Natural killer cell treated with Interleukin-12 subunit alpha and Interleukin-12 subunit beta and Interleukin-15 and Interleukin-18, amount 100 ng/mL, for 72 hours (primary cell): Measurements from ENCODE around the gene INSIG1. TPM values are rescaled to one million over a fixed set of nuclear protein-coding genes. Genes with fewer than 3 reads are reported as not detected.

Experiments
- ATAC-seq, 2 donors: fragments of 150-1000 bp; cut with Tn5 transposase in 1 of 2; sonication (Bioruptor Pico), chemical (Tn5 transposase) in 1 of 2; 2 replicates each; pipeline ENCODE4 v1.10.0; 2021
- DNase-seq: peaks from one replicate; pipeline ENCODE4 v3.0.0; 2022; ENCODE audit warnings: low spot score
- H3K27ac Mint-ChIP-seq, 2 donors: 1 replicate in 1 of 2; 2 replicates in 1 of 2; pipeline ENCODE4 v1.8.0; 2022; ENCODE audit warnings: mixed read lengths in 2 of 2, mild to moderate bottlenecking in 1 of 2, moderate library complexity in 1 of 2
- H3K27me3 Mint-ChIP-seq, 2 donors: 1 replicate in 1 of 2; 2 replicates in 1 of 2; pipeline ENCODE4 v1.8.0; 2022; ENCODE audit warnings: mixed read lengths in 2 of 2
- H3K36me3 Mint-ChIP-seq: one replicate; pipeline ENCODE4 v1.8.0; 2022; ENCODE audit warnings: mixed read lengths
- H3K4me1 Mint-ChIP-seq, 2 donors: 1 replicate in 1 of 2; 2 replicates in 1 of 2; pipeline ENCODE4 v1.8.0; 2022; ENCODE audit warnings: low read depth in 2 of 2, mixed read lengths in 2 of 2, mild to moderate bottlenecking in 1 of 2
- H3K4me3 Mint-ChIP-seq: one replicate; pipeline ENCODE4 v1.8.0; 2022; ENCODE audit warnings: mixed read lengths
- H3K9me3 Mint-ChIP-seq: 2 replicates; pipeline ENCODE4 v1.8.0; 2022; ENCODE audit warnings: mixed read lengths
- total RNA-seq, 2 donors: library from RNA; stranded (reverse); gene quantifications; one replicate each; pipeline ENCODE4 v1.2.3, GENCODE V29; 2022

Gene INSIG1
- total RNA-seq, 2 donors from 2014 or later = 88.1 to 120 TPM

DNA sequence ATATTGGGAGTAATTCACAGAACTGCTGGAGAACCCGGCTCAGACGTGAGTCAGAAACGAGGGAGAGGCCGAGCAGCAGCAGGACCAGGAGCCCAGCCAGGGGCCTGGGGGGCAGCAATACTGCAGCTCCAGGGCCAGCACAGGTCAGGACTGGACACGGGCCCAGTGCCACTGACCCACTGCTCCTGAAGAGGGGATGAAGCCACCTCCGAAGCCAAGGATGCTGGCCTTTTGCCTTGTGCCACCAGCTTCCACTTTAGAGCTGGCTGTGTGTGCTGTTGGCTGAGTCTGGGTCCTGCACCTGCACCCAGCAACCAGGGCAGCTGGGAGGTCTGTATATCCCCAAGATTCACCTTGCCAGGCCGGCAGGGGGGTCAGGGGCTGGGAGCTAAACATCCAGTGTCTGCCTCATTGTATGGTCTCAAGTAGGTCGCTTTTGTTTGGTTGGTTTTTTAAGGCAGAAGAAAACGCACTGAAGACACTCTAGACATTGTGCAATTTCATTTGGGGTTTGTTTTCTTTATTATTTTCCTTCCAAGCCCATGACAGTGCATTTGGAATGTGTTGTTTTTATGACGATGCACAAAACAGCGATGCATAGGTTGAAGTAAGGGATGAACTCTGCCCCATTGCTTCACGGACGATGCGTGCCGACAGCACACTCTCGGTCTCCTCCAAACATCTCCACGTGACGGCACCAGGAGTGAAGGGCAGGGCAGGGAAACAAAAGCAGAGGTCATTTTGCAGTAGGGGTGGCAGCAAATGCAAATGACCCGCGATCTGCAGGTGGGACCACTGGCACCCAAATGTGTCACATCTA lies 27.7 kb upstream of the INSIG1 start:
- H3K27ac Mint-ChIP-seq = no peak overlapping the region

DNA sequence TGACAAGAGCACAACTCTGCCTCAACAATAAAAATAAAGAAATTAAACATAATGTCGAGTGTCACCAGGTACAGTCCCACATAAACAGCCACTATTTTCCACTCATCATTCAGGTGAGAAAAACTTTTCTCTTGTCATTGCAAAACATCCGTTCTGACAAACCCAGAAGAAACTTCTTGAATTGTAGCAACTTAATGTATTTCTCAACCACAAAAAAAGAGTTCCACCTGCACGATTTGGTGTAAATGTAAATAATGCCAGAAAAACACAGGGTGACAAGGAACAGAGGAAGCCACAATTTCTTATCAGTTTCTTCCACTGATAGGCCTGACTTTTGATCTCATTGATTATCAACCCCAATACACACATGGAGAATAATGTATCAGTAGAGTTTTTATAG lies 26.8 kb upstream of the INSIG1 start:
- DNase-seq (no peak), ATAC-seq (no peak)
- H3K36me3 Mint-ChIP-seq = no peaks in the 10 kb centered on the region
- H3K4me3 Mint-ChIP-seq = no peak overlapping the region
- H3K9me3 Mint-ChIP-seq = no peaks in the 10 kb centered on the region
- no peaks in the 10 kb centered on the region for H3K27me3 Mint-ChIP-seq
- no peaks in the 10 kb centered on the region for H3K4me1 Mint-ChIP-seq
- H3K27ac Mint-ChIP-seq = no peak overlapping the region

More for the DNA sequence above, 27.7 kb upstream of the INSIG1 start:
- H3K36me3 Mint-ChIP-seq = no peaks in the 10 kb centered on the region
- no peak for DNase-seq
- H3K27me3 Mint-ChIP-seq = no peaks in the 10 kb centered on the region
- no peak for ATAC-seq
- no peaks in the 10 kb centered on the region for H3K4me1 Mint-ChIP-seq
- H3K4me3 Mint-ChIP-seq = no peak overlapping the region
- H3K9me3 Mint-ChIP-seq = no peaks in the 10 kb centered on the region

DNA sequence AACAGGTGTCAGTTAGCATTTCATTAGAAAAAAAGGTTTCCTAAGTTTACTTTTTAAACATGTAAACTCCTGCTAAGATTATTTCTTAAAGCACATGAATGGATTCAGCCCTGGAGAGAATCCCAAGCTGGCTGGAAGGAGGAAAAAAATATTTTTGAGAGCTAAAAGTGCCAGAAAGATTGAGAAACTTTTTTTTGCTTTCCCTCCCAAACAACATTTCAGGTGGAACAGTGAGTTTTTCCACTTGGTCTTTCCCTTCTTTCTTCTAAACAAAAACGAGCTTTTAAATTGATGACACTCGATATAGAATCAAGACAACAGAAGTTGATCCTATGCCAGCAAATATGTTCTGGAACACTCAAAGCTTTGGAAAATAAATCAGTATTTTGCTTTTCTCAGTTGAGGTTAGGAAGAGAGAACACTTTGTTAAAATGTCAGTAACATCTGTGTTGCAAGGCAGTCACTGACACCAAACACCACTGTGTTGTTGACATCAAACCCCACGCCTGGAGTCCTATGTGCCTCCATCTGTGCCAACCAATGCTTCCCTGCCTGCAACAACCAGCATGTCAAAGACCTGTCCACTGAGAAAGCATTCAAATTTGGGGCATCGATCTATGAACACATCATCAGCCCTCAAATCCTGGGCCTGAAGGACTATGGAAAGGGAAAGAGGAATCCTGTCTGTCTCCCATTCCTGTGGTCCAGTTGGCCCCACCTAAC lies 22.9 kb upstream of the INSIG1 start:
- Mint-ChIP-seq H3K36me3 (no peaks in the 10 kb centered on the region), H3K4me3 (no peak overlapping the region), H3K4me1 (peaks cover 0 to 12% of the 10 kb centered on the region in 2 donors), H3K9me3 (no peaks in the 10 kb centered on the region), H3K27ac (no peak overlapping the region), H3K27me3 (peaks cover 7% of the 10 kb centered on the region in 2 donors)
- ATAC-seq = no peak
- DNase-seq = no peak

DNA sequence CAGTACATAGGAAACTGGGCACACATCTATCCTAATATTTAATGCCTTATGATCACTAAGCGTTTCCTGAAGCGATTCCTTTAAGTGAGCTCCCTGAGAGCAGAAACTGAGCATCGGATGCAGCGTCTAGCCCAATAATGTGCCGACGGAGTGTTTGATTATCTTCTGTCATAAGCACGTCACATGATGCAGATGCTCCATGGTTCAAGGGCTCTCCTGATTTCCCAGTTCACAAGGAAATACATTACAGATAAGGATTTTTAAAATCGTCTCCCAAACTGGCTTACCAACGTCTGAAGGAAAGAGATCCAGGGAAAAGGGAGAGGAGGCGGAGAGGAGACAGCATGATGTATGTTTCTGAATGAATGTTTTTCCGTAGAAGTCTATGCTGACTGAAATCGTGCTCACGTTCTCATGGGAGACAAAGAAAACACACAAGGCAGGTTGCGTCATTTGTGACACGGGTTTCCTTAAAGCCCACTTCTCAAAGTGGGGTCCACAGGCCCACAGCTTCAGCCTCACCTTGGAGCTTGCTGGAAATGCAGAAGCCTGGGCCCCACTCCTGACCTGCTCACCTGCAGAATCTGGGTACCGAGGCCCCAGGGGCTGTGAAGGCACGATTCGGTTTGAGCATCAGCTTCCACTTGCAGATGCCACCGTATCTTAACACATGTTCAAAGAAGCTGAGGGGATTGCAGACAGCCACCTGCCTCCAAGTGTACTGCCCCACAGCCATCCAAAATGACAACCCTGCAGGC lies 21.5 kb upstream of the INSIG1 start:
- Mint-ChIP-seq H3K27ac (no peak overlapping the region), H3K9me3 (no peaks in the 10 kb centered on the region), H3K27me3 (peaks cover 16 to 19% of the 10 kb centered on the region in 2 donors), H3K36me3 (no peaks in the 10 kb centered on the region), H3K4me1 (peaks cover 0 to 19% of the 10 kb centered on the region in 2 donors), H3K4me3 (no peak overlapping the region)
- ATAC-seq (no peak), DNase-seq (no peak)

DNA sequence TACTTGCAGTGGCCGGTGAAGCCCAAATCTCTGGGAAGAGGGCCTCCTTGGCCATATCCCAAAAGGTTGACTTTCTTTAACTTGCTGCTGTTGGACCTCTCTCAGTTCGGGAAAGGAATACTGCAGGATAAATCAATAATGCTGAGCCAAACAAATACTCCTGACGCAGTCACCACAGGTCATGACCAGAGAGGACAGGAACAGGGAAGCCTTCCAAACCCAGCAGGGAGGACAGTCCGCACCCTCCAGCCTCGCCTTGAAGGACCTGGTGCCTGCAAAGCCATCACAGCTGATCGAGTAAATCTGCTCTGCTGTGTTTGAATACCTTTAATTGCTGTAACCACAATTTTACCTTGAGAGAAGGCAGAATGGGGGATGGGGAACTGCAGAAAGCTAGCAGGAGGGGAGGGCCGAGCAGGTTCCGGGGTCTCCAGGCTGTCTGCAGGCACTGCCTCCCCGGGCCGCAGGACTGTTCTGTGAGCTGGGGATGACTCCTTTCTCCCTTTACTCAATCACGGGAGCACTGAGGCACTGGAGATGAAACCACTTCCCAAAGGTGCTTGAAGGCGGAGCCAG lies 20.8 kb upstream of the INSIG1 start:
- no peak overlapping the region for H3K27ac Mint-ChIP-seq
- H3K9me3 Mint-ChIP-seq = no peaks in the 10 kb centered on the region
- H3K36me3 Mint-ChIP-seq = no peaks in the 10 kb centered on the region
- ATAC-seq (no peak), DNase-seq (no peak)
- H3K4me3 Mint-ChIP-seq = no peak overlapping the region
- H3K4me1 Mint-ChIP-seq = peaks cover 0 to 19% of the 10 kb centered on the region in 2 donors
- peaks cover 16 to 20% of the 10 kb centered on the region in 2 donors for H3K27me3 Mint-ChIP-seq

GRCh38 chr7:155277385-155277994 lies 20.2 kb upstream of the INSIG1 start:
- H3K27ac Mint-ChIP-seq = no peak overlapping the region
- peak in 1 of 2 donors; percentile 81 for ATAC-seq
- H3K36me3 Mint-ChIP-seq = no peaks in the 10 kb centered on the region
- H3K4me3 Mint-ChIP-seq = peak overlapping the region; percentile 7
- no peak for DNase-seq
- peaks cover 16 to 20% of the 10 kb centered on the region in 2 donors for H3K27me3 Mint-ChIP-seq
- no peaks in the 10 kb centered on the region for H3K9me3 Mint-ChIP-seq
- peaks cover 0 to 21% of the 10 kb centered on the region in 2 donors for H3K4me1 Mint-ChIP-seq

DNA sequence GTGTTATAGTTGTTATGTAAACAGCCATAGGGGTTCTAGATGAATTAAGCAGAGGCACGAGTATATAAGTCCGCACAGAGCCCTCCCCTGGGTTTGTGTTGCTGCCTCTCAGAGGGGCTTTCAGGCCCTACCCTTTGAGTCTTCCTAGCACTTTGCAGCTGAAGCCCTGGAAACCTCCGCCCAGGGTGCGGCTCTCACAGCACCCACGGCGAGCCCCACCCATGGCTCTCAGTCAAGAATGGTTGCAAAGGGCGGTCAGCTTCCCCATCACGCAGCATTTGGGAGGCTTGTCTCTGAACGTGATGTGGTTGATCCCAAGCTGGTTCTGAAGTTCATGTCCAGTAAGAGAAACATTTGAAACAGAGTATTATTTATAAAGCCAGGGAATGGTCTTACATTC lies 18.8 kb upstream of the INSIG1 start:
- Mint-ChIP-seq H3K36me3 (no peaks in the 10 kb centered on the region), H3K27ac (no peak overlapping the region), H3K27me3 (peaks cover 16 to 20% of the 10 kb centered on the region in 2 donors), H3K9me3 (no peaks in the 10 kb centered on the region), H3K4me1 (peaks cover 8 to 32% of the 10 kb centered on the region in 2 donors), H3K4me3 (peak overlapping the region; percentile 7)
- ATAC-seq (no peak), DNase-seq (no peak)

- Mint-ChIP-seq H3K27ac (no peak overlapping the region), H3K9me3 (no peaks in the 10 kb centered on the region), H3K4me1 (peaks cover 12 to 35% of the 10 kb centered on the region in 2 donors), H3K27me3 (peaks cover 20% of the 10 kb centered on the region in 2 donors), H3K36me3 (no peaks in the 10 kb centered on the region), H3K4me3 (no peak overlapping the region)
- DNase-seq = no peak
- no peak for ATAC-seq
Measured at GRCh38 chr7:155279787-155280445, 17.8 kb upstream of the INSIG1 start.

DNA sequence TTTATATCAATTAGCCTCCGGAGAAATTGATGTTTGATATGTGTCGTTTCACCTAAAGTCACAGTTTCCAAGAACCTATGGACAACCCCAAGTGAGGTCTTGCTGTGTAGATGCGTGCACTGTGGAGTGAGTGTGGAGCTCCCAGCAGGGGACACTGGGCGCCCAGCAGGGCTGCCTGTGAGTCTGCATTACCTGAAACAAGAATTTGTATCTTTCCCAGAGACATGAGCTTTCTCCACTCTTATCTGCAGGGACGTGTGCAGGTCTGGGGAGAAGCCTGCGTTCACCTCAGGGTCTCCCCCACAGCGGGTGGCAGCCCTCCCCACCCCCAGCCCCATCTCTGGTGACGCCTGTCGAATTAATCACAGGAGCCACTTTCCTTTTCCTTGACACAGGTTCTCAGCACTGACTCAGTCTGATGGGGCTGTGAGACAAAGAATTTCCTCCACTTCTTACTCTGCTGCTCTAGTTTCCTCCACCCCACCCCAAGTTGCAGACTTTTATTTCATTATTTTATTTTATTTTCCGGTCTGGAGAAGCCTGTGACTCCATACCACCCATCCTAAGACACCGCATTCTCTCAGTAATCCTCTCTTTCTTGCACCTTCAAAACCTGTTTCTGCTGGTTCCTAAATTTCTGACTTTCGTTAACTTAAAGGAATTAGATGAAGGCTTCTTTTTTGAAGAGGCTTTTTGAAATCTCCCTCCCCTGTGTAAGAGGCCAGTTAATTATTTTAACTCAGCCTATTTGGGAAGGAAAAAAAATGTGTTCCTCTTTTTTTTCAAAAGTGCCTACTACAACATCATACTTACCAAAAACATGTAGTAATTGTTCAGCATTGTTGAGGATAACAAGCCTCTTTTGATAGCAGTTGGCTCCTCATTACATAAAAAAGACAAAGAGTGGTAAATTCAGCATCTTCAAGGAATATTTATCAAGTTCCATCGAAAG lies 17.0 kb upstream of the INSIG1 start:
- no peak overlapping the region for H3K4me3 Mint-ChIP-seq
- no peaks in the 10 kb centered on the region for H3K36me3 Mint-ChIP-seq
- H3K4me1 Mint-ChIP-seq = peaks cover 18 to 38% of the 10 kb centered on the region in 2 donors

GRCh38 chr7:155281398-155281969 lies 16.2 kb upstream of the INSIG1 start:
- Mint-ChIP-seq H3K4me3 (no peak overlapping the region), H3K27ac (no peak overlapping the region), H3K4me1 (peaks cover 25 to 46% of the 10 kb centered on the region in 2 donors), H3K9me3 (no peaks in the 10 kb centered on the region), H3K27me3 (peaks cover 20 to 28% of the 10 kb centered on the region in 2 donors), H3K36me3 (no peaks in the 10 kb centered on the region)
- ATAC-seq (no peak), DNase-seq (no peak)

More for the DNA sequence above, 17.0 kb upstream of the INSIG1 start:
- H3K9me3 Mint-ChIP-seq = no peaks in the 10 kb centered on the region
- H3K27me3 Mint-ChIP-seq = peaks cover 20 to 23% of the 10 kb centered on the region in 2 donors
- ATAC-seq = no peak
- DNase-seq = no peak
- H3K27ac Mint-ChIP-seq = peak overlapping the region in 1 of 2 donors; percentile 9

DNA sequence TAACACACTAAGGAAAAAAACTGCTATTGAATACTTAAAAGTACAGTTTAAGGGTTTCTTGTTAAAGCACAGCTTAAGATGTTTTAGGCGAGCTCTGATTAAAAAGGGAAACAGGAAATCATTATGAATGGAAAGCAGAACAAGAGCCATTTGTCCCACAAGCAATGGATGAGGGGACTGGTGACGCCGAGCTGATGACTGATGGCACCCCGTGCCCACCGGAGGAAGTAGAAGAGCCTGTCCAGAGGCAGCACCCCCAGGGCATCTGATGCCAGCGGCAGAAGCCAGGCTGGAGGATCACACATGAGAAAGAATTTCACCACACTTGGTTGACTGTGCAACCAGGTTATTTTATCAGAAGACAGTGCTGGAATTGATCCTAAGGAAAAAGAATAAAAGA lies 15.0 kb upstream of the INSIG1 start:
- peaks cover 33 to 56% of the 10 kb centered on the region in 2 donors for H3K4me1 Mint-ChIP-seq

More for the DNA sequence above, 15.0 kb upstream of the INSIG1 start:
- Mint-ChIP-seq H3K9me3 (no peaks in the 10 kb centered on the region), H3K36me3 (no peaks in the 10 kb centered on the region), H3K27ac (no peak overlapping the region), H3K27me3 (peaks cover 20 to 28% of the 10 kb centered on the region in 2 donors), H3K4me3 (no peak overlapping the region)
- ATAC-seq (no peak), DNase-seq (no peak)
